Measurements from ENCODE around the gene PTPRN2. TPM values are rescaled to one million over a fixed set of nuclear protein-coding genes. Genes with fewer than 3 reads are reported as not detected.

Gene PTPRN2
- polyA plus RNA-seq, 1 experiment, result 0.31 TPM

GRCh38 chr7:158620839-158621441, 33.3 kb upstream of the PTPRN2 start:
- CTCF ChIA-PET, result no interaction called here
- POLR2A ChIA-PET, result no interaction called here
- TF ChIP-seq CTCF (IDR thresholded peaks at IDR 0.05; ENCODE audit: insufficient read depth, low read depth, low read length), result no peak
- Histone ChIP-seq H3K4me3 (ENCODE audit: low read depth, low read length) (no peak overlapping the region), H3K36me3 (ENCODE audit: control insufficient read depth, insufficient read depth, low read length) (no peaks in the 10 kb centered on the region), H3K27me3 (ENCODE audit: control insufficient read depth, insufficient read depth, low read length) (no peaks in the 10 kb centered on the region)
- DNase-seq (ENCODE audit: low read depth), result no peak

GRCh38 chr7:158620418-158620817, 32.8 kb upstream of the PTPRN2 start:
- no peak for DNase-seq (ENCODE audit: low read depth)
- TF ChIP-seq CTCF (IDR thresholded peaks at IDR 0.05; ENCODE audit: insufficient read depth, low read depth, low read length), result no peak
- ChIA-PET CTCF (interaction anchor here (0.6 kb wide), 1 partner anchor 117 kb away, joined by 3 read pairs; no protein-coding TSS in a partner anchor), POLR2A (no interaction called here)
- Histone ChIP-seq H3K36me3 (ENCODE audit: control insufficient read depth, insufficient read depth, low read length) (no peaks in the 10 kb centered on the region), H3K4me3 (ENCODE audit: low read depth, low read length) (no peak overlapping the region), H3K27me3 (ENCODE audit: control insufficient read depth, insufficient read depth, low read length) (no peaks in the 10 kb centered on the region)

GRCh38 chr7:158618745-158619140, 31.1 kb upstream of the PTPRN2 start:
- no peak overlapping the region for H3K4me3 ChIP-seq (ENCODE audit: low read depth, low read length)
- ChIA-PET CTCF (interaction anchor here (0.8 to 1.2 kb wide), 2 partner anchors 24 to 27 kb away, joined by 3 to 4 read pairs; no protein-coding TSS in a partner anchor), POLR2A (no interaction called here)
- no peaks in the 10 kb centered on the region for H3K36me3 ChIP-seq (ENCODE audit: control insufficient read depth, insufficient read depth, low read length)
- DNase-seq (ENCODE audit: low read depth), result no peak
- H3K27me3 ChIP-seq (ENCODE audit: control insufficient read depth, insufficient read depth, low read length), result no peaks in the 10 kb centered on the region
- TF ChIP-seq CTCF (IDR thresholded peaks at IDR 0.05; ENCODE audit: insufficient read depth, low read depth, low read length), result no peak

- Histone ChIP-seq H3K27me3 (ENCODE audit: control insufficient read depth, insufficient read depth, low read length) (no peaks in the 10 kb centered on the region), H3K4me3 (ENCODE audit: low read depth, low read length) (no peak overlapping the region), H3K36me3 (ENCODE audit: control insufficient read depth, insufficient read depth, low read length) (no peaks in the 10 kb centered on the region)
- ChIA-PET CTCF (interaction anchor here (0.6 to 1.0 kb wide), 2 partner anchors 57 to 1187 kb away, joined by 3 read pairs; no protein-coding TSS in a partner anchor), POLR2A (no interaction called here)
- no peak for TF ChIP-seq CTCF (IDR thresholded peaks at IDR 0.05; ENCODE audit: insufficient read depth, low read depth, low read length)
- no peak for DNase-seq (ENCODE audit: low read depth)
These were observed 30.1 kb upstream of the PTPRN2 start for GRCh38 chr7:158617737-158618128.

- no peak for DNase-seq (ENCODE audit: low read depth)
- CTCF ChIA-PET, result interaction anchor here (1.1 to 1.4 kb wide), 2 partner anchors 11 to 12 kb away, joined by 3 to 4 read pairs; no protein-coding TSS in a partner anchor
These were observed 28.4 kb upstream of the PTPRN2 start for GRCh38 chr7:158616050-158616449.

More at GRCh38 chr7:158616050-158616449, 28.4 kb upstream of the PTPRN2 start:
- Histone ChIP-seq H3K36me3 (ENCODE audit: control insufficient read depth, insufficient read depth, low read length) (no peaks in the 10 kb centered on the region), H3K27me3 (ENCODE audit: control insufficient read depth, insufficient read depth, low read length) (no peaks in the 10 kb centered on the region), H3K4me3 (ENCODE audit: low read depth, low read length) (no peak overlapping the region)
- TF ChIP-seq CTCF (IDR thresholded peaks at IDR 0.05; ENCODE audit: insufficient read depth, low read depth, low read length), result no peak
- POLR2A ChIA-PET, result no interaction called here

All from BJ (cell line).